GM19468 (cell line): Measurements from ENCODE around the gene PFKL.
"Not testable (repeated sequence)": the region's sequence is repeated elsewhere in the genome, so short reads cannot be mapped to it uniquely, and the experiment has no call there.

Experiments
- ATAC-seq: cut with Tn5 transposase; IDR thresholded peaks from one replicate; pipeline ENCODE4 v1.9.1; 2021; ENCODE audit warnings: mild to moderate bottlenecking, moderate library complexity, moderate number of reproducible peaks; ENCODE audit not compliant: unreplicated experiment; ENCODE audit errors: extremely low read depth

PFKL gene

DNA sequence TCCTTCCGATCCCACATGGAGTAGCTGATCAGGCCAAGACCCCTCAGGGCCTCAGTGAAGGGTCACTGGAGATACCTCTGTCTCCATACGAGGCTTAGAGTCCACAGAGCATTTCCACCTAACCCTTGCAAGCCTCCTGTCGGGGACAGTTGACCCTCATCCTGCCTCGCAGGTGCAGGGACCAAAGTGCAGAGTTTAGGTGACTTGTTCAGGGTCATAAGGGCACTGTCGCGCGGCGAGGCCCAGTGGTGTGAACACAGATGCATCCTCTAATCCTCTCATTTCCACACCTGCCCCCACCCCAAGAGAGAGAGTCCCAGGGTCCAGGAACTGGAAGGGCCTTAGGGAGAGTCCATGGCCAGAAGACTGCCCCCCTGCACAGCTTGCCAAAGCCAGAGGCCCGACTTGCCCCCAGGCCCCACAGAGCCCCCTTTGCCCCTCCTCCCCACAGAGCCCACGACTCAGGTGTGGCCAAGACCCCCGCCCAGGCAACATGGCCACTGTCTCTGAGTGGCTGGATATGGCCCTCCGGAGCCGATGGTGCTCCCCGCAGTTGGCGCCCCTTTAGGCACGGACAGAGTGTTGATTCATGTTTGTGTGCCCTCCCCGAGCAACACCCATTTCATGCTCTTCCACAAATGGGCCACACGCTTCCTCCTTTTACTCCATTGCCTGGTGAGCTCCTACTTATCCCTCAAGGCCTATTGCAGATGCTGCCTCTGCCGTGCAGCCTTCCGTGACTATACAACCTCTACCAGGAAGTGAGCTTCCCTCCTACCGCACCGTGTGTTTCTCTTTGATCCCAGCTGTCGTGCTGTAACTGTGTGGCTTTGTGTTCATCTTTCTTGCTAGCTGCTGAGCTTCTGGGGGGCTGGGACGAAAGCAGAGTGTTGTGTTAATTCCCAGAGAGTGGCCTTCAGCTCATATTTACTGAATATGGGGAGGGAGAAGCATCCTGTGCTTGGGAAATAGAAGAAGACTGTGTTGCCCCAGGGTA is 55.2 kb downstream of the PFKL start:
- no peak for ATAC-seq

DNA sequence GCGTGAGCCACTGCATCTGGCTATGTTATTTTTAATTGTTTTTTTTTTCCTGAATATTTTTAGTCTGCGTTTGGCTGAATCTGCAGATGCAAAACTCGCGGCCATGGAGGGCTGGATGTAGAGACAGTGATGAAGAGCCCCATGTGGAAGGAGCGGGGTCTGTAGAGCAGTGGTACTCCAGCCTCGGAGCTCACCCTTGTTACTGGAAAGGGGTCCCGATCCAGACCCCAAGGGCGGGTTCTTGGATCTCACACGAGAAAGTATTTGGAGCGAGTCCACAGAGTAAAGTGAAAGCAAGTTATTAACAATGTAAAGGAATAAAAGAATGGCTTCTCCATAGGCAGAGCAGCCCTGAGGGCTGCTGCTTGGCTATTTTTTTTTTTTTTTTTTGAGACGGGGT is 56.3 kb downstream of the PFKL start:
- ATAC-seq: no peak

DNA sequence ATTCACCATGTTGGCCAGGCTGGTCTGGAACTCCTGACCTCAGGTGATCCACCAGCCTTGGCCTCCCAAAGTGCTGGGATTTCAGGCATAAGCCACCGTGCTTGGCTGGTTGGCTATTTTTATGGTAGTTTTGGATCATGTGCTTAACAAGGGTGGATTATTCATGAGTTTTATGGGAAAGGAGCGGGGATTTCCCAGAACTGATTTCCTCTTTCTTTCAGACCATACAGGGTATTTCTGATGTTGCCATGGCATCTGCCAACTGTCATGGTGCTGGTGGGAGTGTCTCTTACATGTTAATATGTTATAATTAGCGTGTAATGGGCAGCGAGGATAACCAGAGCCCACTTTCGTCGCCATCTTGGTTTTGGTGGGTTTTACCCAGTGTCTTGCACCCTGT is 56.8 kb downstream of the PFKL start:
- ATAC-seq: no peak

DNA sequence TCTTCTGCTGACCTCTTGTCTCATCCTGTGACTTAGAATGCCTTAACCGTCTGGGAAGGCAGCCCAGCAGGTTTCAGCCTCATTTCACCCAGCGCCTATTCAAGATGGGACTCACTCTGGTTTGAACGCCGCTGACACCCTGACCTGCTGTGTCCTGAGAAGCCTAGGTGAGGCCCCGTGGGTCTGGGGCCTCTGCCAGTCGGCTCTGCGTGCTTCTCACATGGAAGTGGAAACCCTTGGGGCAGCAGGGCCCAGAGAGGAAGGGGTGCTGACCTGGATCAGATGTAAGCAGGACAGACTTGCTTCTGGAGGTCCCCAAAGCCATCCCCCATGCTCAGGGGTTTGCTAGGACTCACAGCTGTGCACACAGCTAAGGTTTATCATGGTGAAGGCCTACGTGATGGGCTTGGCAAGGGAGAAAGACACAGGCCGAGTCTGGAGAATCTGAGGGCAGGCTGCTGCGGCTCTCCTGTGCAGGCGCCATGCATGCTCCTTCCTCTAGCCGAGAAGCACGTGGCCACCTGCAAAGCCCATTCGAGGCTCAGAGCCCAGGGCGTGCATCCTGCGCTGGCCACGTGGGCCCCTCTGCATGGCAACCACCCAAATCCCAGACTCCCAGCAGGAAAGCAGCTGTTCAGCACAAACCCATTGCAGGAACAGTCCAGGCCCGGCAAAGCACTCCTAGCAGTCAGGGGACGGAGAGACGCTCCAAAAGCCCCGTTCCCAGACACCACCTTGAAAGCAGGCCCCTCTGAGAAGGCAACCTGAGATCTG is 57.4 kb downstream of the PFKL start:
- ATAC-seq: no peak

DNA sequence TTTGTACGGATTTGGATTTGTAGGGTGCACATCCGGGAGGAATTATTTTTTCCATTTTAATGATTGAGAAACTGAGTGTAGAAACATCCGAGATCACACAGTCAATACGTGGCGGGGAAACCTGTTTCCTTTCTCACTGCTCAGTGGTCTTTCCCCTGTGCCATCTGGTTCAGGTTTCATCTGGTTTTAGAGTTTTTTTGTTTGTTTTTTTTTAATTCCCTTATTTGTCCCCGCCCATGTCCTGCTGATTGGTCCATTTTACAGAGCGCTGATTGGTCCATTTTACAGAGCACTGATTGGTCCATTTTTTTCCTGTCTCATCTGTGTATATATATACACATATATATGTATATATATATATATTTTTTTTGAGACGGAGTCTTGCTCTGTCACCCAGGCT is 59.5 kb downstream of the PFKL start:
- no peak for ATAC-seq

DNA sequence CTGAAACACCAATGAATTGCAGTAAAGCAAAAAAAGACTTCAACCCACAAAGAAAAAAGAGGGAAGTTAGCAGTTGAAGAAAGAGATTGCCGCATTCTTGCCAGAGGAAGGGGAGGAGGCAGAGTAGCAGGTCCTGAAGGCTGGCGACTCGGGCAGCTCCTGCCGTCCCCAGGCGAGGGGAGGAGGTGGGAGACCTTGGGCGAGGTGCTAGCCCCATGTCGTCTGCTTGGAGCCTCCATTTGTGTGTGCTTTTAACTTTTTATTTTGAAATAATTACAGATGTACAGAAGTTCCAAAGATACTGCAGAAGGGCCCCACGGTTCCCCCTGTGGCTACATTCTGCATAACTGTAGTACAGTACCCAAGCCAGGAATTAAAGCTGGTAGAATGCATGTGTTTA is 60.3 kb downstream of the PFKL start:
- ATAC-seq: no peak

DNA sequence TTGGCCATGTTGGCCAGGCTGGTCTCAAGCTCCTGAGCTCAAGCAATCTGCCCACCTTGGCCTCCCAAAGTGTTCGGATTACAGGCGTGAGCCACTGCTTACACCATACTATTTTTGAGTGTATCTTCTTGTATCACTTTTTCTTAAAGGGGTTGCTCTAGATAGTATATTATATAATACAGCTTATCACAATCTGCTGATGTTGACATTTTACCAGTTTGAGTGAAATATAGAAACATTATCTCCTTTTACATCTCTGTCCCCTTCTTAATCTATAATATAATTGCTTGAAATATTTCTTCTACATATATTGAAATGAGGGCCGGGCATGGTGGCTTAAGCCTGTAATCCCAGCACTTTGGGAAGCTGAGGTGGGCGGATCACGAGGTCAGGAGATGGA is 62.0 kb downstream of the PFKL start:
- ATAC-seq: not testable (repeated sequence)

DNA sequence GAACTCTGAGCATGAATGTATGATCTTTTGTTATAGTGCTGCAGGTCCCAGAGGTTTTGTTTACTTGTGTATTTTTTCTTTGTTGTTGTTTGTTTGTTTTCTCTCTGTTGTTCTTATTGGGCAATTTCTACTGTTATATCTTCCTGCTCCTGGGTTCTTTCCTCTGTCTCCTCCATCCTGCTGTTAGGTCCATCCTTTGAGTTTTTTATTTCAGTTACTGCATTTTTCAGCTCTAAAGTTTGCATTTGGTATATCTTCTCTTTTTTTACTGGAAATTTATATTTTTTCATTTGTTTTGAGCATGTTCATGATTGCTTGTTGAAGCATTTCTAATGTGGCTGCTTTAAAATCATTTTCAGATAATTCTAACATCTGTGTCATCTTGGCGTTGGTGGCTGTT is 63.4 kb downstream of the PFKL start:
- ATAC-seq: no peak

DNA sequence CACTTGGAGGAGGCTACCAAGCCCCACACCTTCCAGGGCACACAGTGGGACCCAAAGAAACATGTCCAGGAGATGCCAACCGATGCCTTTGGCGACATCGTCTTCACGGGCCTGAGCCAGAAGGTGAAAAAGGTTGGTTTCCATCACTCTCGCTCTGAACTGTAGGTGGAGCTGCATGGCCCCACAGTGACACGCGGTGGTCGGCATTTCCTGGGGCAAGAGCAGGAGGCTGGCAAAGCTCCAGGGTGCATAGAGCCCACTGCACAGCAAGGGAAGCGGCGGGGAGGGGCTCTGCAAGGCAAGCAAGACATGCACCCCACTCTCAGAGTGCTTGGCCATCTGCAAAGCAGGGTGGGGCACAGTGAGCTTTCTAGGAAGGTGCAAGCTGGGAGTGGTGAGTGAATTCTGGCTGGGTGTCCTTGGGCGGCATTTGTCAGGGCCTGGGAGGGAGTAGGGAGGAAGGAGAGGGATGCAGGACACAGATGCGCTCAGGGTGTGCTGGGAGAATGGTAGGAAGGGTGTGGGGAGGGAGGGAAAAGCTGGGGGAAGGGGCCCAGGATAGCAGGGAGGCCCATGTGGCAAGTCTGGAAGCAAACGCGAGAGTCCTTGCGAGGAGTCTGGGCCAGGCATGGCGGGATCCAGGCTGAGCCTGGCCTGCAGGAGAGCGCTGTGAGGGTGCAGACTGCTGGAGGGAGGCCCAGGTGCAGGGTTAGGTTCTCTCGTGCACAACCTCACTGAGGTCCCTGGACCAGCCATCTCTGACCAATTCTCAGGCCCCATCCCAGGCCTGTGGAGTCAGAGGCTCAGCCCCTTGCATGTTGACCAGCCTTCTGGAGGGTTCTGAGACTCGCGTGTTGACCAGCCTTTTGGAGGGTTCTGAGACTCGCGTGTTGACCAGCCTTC is 64.5 kb downstream of the PFKL start:
- ATAC-seq: no peak

DNA sequence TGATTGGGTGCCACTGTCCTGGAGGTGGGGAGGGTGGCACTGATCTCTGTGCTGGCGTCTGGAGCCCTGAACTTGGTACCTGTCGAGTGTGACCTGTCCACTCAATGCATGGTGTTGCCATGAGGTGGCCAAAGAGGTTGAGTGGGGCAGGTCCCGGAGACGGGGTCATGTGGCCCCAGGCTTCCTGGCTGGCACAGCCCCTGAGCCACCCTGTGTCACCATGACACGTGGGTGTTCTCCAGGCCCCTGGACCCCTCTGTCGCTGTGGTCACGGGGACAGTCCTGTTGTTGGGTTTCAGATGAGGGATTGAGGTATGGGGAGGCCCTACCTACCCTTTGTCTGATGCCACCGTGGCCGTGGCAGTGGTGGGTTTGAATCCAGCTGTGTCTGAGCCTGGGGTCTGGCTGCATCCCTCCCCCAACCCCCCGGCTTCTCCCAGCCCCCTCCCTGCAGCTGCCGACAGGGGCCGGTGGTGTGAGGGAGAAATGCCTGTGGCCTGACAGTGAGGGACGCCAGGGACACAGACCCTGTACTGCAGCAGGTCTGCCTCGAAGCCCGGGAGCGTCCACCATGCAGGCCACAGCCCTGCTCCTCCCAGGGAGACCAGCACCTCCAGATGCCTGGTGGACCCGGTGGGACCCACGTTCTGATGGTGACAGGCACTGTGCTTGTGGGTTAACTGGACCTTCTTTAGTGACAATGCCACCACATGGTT is 65.6 kb downstream of the PFKL start:
- ATAC-seq: no peak

DNA sequence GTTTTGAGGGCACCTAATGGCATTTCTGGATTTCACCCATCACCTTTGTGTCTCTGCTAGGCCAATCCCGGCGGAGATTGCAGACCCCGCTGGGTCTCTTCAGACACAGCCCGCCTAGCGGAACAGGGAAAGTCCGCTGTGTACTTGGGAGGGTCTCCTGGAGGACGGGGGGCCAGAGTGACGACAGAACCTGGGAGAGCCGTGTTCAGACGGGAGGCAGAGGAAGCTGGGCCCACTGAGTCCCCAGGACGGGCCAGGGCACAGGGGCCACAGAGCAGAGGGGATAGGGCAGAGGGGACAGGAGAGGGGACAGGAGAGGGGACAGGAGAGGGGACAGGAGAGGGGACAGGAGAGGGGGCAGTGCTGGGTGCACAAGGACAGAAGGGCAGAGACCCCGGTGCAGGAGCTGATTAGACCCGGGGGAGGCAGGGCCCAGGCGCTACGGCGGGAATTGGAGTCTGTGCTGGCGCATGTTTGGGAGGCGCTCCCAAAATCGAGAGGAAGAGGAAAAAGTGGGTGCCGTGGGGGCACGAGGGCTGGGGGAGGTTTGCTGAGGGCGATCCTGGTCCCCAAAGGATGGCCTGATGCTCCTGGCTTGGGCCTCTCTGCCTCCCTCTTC is 66.2 kb downstream of the PFKL start:
- no peak for ATAC-seq

DNA sequence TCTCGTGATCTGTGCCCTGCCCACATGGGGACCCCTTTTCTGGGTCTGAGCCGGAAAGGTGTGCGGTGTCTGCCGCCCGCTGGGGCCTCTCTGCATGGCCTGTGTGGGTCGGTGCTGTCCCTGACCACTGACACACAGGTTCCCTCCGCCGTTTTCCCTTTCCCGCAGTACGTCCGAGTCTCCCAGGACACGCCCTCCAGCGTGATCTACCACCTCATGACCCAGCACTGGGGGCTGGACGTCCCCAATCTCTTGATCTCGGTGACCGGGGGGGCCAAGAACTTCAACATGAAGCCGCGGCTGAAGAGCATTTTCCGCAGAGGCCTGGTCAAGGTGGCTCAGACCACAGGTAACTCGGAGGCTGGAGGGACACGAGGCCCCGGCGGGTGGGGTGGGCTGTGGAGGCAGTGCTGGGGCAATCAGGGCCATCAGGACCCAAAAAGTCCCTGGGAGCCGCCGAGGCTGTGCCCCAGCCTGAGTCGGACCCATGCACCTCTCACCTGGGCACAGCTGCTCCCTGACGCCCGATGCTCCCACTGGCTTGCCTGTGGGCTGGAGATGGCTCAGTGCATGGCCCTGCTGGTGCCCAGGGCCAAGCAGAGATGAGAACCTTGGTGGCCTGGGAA is 66.8 kb downstream of the PFKL start:
- ATAC-seq: no peak

DNA sequence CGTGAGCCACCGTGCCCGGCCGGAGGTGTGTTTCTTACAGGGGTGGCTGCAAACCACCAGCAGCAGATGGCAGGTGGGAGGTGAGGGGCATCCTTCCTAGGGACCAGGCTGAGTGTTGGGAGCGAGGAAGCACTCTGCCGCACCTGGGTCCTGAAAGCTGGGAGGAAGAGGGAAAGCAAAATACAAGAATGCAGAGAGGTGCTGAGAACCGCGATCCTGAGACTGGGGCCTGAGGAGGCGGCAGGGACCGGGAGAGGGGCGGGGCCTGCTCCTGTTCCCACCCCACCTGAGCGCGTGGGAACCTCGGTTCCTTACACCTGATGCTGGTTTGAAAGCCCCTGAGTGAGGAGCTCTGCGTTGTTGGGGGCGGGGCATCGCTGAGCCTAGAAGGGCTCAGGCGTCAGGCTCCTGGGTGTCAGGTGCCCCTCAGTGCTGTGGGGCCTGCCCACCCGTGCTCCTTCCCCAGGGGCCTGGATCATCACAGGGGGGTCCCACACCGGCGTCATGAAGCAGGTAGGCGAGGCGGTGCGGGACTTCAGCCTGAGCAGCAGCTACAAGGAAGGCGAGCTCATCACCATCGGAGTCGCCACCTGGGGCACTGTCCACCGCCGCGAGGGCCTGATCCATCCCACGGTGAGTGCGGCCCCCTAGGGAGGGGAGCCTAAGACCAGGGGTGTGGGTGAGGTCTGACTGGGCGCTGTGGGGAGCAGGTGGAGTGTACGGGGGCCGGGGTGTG is 69.0 kb downstream of the PFKL start:
- ATAC-seq: no peak

DNA sequence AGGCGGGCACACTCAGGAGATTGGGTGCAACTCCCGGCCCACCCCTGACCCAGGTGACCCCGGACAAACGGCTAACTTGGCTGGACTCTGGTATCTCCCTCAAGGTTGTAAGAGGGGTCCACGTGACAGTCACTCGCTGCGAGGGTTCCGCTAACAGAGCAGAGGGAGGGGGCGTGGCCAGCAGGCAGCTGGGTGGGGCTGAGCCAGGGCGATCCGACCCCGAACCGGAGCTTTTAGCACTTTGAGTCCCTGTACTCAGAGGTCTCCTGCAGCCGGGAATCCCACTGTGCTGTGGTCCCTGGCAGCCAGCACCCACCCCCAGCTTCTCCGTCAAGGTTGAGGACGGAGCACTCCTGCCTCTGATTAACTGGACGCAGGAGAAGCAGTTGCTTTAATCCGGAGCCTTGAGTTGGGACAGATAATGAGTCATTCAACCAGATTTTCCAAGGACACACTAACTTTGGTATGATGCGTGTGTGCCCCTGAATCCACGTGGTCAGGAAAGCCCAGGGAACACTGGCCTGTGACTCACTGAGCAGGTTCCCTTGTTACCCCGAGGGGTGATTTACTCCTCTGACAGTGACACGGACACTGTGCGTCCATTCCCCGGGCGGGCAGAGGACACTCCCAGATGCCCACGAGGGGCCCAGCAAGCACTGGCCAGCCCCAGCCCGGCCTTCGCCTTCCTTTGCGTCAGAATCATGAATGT is 70.3 kb downstream of the PFKL start:
- ATAC-seq: no peak

DNA sequence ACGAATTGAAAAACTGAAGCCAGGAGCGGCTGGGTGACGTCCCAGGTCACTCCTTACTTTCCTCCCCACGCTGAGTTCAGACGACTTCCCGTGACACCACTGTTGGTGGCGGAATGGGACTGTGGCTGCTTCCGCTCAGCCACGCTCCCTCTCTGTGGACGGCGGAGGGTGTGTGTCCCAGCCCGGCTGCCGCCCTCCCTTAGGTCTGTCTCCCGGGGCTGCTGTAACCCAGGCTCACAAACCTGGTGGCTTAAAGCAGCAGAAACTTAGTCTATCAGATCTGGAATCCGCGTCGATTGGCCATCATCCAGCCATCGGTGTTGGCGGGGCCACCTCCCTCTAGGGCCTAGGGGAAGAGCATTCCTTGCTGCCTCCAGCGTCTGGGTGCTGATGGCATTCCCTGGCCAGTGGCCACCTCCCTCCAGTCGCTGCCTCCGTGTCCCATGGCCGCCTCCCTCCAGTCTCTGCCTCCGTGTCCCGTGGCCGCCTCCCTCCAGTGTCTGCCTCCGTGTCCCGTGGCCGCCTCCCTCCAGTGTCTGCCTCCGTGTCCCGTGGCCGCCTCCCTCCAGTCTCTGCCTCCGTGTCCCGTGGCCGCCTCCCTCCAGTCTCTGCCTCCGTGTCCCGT is 71.0 kb downstream of the PFKL start:
- no peak for ATAC-seq

DNA sequence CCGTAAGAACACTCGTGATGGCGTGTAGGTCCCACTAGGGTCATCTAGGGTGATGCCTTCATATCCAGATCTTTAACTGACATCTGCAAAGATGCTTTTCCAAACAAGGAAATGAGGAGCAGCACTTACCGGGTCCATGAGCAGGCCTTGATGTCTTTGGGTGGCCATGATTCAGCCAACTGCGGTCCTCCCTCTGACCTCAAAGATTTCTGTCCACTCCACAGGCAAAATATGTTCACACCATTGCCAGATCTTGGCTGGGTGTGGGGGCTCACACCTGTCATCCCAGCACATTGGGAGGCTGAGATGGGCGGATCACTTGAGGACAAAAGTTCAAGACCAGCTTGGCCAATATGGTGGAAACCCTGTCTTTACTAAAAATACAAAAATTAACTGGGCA is 71.7 kb downstream of the PFKL start:
- ATAC-seq: no peak

DNA sequence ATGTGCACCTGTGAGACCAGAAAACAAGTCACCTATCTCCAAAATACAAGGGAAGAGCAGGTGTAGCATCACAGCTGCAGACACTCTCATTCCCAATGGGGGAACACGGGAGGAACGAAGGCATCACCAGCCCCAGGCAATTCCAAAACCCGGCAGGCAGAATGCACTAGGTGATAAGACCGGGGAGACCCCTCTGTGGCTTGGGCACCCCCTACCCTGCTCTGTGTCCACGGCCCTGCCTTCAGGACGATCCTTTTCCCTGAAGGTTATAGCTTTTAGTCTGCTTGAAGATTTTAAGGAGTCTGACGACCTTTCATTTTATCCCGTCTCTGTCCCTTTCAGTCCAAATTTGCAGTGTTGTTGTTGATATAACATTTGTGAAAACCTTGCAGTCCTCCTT is 72.8 kb downstream of the PFKL start:
- no peak for ATAC-seq
